Esophagus muscularis mucosa (tissue), 4 donors: ENCODE results near the gene NUP214. TPM values are rescaled to one million over a fixed set of nuclear protein-coding genes. Genes with fewer than 3 reads are reported as not detected.

Experiments used
- DNase-seq: peaks from one replicate; pipeline ENCODE4 v3.0.0-alpha.2; 2017; ENCODE audit errors: extremely low spot score
- H3K27ac ChIP-seq, 4 donors: fragments of 200-600 bp; sonication (generic); replicated peaks in 1 of 4; 1 replicate in 3 of 4; 2 replicates in 1 of 4; pipeline ENCODE4 v1.5.1; 2016 to 2019; ENCODE audit warnings: mild to moderate bottlenecking in 1 of 4
- H3K27me3 ChIP-seq, 4 donors: fragments of 200-600 bp; sonication (generic); one replicate each; pipeline versions ENCODE4 v1.5.1 to v1.6.0; 2016 to 2019
- H3K36me3 ChIP-seq, 4 donors: fragments of 200-600 bp; sonication (generic); one replicate each; pipeline ENCODE4 v1.5.1; 2016 to 2019
- H3K4me1 ChIP-seq, 4 donors: fragments of 200-600 bp; sonication (generic); one replicate each; pipeline ENCODE4 v1.5.1; 2016 to 2019
- H3K4me3 ChIP-seq, 4 donors: fragments of 200-600 bp; sonication (generic); 1 replicate in 2 of 4; 2 replicates in 2 of 4; pipeline ENCODE4 v1.5.1; 2016 to 2019; ENCODE audit warnings: mild to moderate bottlenecking in 4 of 4, moderate library complexity in 1 of 4
- H3K9me3 ChIP-seq, 4 donors: fragments of 200-600 bp; sonication (generic); 1 replicate in 3 of 4; 2 replicates in 1 of 4; pipeline ENCODE4 v1.5.1; 2016 to 2019
- CTCF ChIP-seq, 3 experiments: fragments of 200-600 bp in 2 of 3; fragments of 450-650 bp in 1 of 3; sonication (generic) in 2 of 3; IDR thresholded peaks; one replicate each; pipeline ENCODE4 v1.5.1; 2017 to 2019; ENCODE audit warnings: antibody characterized with exemption in 3 of 3, mild to moderate bottlenecking in 2 of 3, moderate library complexity in 1 of 3
- EP300 ChIP-seq: sonication (generic); formaldehyde crosslinking; IDR thresholded peaks from one replicate; pipeline ENCODE4 v1.6.1; 2017; ENCODE audit warnings: antibody characterized with exemption
- POLR2A ChIP-seq: fragments of 450-650 bp; IDR thresholded peaks from one replicate; pipeline ENCODE4 v1.6.1; 2017; ENCODE audit warnings: antibody characterized with exemption, moderate library complexity, mild to moderate bottlenecking, low read depth
- POLR2AphosphoS5 ChIP-seq, 2 donors: sonication (generic); formaldehyde crosslinking; IDR thresholded peaks; one replicate each; pipeline ENCODE4 v1.6.1; 2017; ENCODE audit warnings: antibody characterized with exemption in 2 of 2
- WGBS: methylation state at CpG from one replicate; pipeline ENCODE4 v1.1.5; 2018; 5-methylcytosine and 5-hydroxymethylcytosine counted together
- intact Hi-C: fragments of 100-400 bp; cut with DNase I; formaldehyde crosslinking; loops from one replicate; pipeline ENCODE4 v1.15.1; 2023
- total RNA-seq, 4 donors: library from RNA; depleted of rRNA; stranded (reverse); fragments of >200 nt; gene quantifications; one replicate each; pipeline versions ENCODE4 v1.1.0 to v1.2.1, GENCODE V29; 2016

NUP214 gene
- 10 to 100 TPM; 26.4 to 36.2 (median 28.7) TPM for total RNA-seq

- Histone ChIP-seq H3K27me3 (peaks cover 0 to 4% (median 0%) of the 10 kb centered on the region in 4 donors), H3K27ac (peak within 1 kb of the TSS; percentile 80 to 94 (median 86)), H3K36me3 (peaks cover 29 to 58% (median 33%) of the 10 kb centered on the region in 4 donors), H3K4me1 (peaks cover 19 to 25% (median 22%) of the 10 kb centered on the region in 4 donors), H3K9me3 (no peaks in the 10 kb centered on the region), H3K4me3 (peak within 1 kb of the TSS; percentile 75 to 92 (median 88))
- DNase-seq = peak; percentile 99
- whole genome bisulfite sequencing = 0% methylated on average over 29 of the region's 61 CpGs
- intact Hi-C loops = no loop called here
- TF ChIP-seq EP300 = no peak
- TF ChIP-seq POLR2A = peak; percentile 60
- TF ChIP-seq CTCF (IDR thresholded peaks at IDR 0.05) = peak in 1 of 3 experiments; percentile 3
- TF ChIP-seq POLR2AphosphoS5 (IDR thresholded peaks at IDR 0.05) = peak; percentile 99 to 100
Measured at GRCh38 chr9:131125288-131126058, at the start of gene NUP214. TSS of gene NUP214 (plus strand) at chr9:131125586. CDS start at chr9:131125705, 119 bp downstream.

- Histone ChIP-seq H3K4me1 (no peaks in the 10 kb centered on the region), H3K27ac (no peak overlapping the region), H3K36me3 (no peaks in the 10 kb centered on the region), H3K27me3 (peaks cover 0 to 6% (median 0%) of the 10 kb centered on the region in 4 donors), H3K4me3 (no peak overlapping the region), H3K9me3 (no peaks in the 10 kb centered on the region)
- DNase-seq = no peak
- intact Hi-C loops = no loop called here
- 80% methylated on average over 13 of the region's 15 CpGs for WGBS
- no peak for TF ChIP-seq POLR2AphosphoS5 (IDR thresholded peaks at IDR 0.05)
- TF ChIP-seq POLR2A = no peak
- no peak for TF ChIP-seq EP300
- TF ChIP-seq CTCF (IDR thresholded peaks at IDR 0.05) = no peak
Measured at GRCh38 chr9:131076347-131077195, 48.8 kb upstream of the NUP214 start.

GRCh38 chr9:131078427-131079366 is 46.7 kb upstream of the NUP214 start:
- intact Hi-C loops = no loop called here
- Histone ChIP-seq H3K27me3 (no peaks in the 10 kb centered on the region), H3K27ac (no peak overlapping the region), H3K9me3 (no peaks in the 10 kb centered on the region), H3K4me1 (peaks cover 0 to 5% (median 0%) of the 10 kb centered on the region in 4 donors), H3K4me3 (no peak overlapping the region), H3K36me3 (no peaks in the 10 kb centered on the region)
- WGBS = 87% methylated on average over 8 of the region's 17 CpGs
- TF ChIP-seq POLR2A (no peak), CTCF (IDR thresholded peaks at IDR 0.05) (no peak), EP300 (no peak), POLR2AphosphoS5 (IDR thresholded peaks at IDR 0.05) (no peak)
- no peak for DNase-seq

- Histone ChIP-seq H3K9me3 (no peaks in the 10 kb centered on the region), H3K36me3 (no peaks in the 10 kb centered on the region), H3K4me3 (no peak overlapping the region), H3K4me1 (peaks cover 0 to 5% (median 0%) of the 10 kb centered on the region in 4 donors), H3K27me3 (peaks cover 0 to 4% (median 0%) of the 10 kb centered on the region in 4 donors), H3K27ac (no peak overlapping the region)
- intact Hi-C loops = no loop called here
- no peak for TF ChIP-seq CTCF (IDR thresholded peaks at IDR 0.05)
- TF ChIP-seq EP300 = no peak
- no peak for DNase-seq
- 82% methylated on average over 8 of the region's 9 CpGs for WGBS
Measured at GRCh38 chr9:131080589-131080988, 44.8 kb upstream of the NUP214 start.
